Measurements from ENCODE around the gene RABGAP1L.
"Not testable (repeated sequence)": the region's sequence is repeated elsewhere in the genome, so short reads cannot be mapped to it uniquely, and the experiment has no call there.

RABGAP1L gene

DNA sequence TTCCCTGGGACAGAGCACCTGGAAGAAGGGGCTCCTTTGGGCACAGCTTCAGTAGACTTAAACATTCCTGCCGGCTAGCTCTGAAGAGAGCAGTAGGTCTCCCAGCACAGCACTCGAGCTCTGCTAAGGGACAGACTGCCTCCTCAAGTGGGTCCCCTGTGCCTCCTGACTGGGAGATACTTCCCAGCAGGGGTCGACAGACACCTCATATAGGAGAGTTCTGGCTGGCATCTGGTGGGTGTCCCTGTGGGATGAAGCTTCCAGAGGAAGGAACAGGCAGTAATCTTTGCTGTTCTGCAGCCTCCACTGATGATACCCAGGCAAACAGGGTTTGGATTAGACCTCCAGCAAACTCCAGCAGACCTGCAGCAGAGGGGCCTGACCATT, 14.9 kb upstream of the RABGAP1L start:
- not testable (repeated sequence) for H3K9ac ChIP-seq (ENCODE audit: low read depth, low read length, poor library complexity); H3K18ac ChIP-seq (ENCODE audit: low read length); H2AK5ac ChIP-seq (ENCODE audit: low read depth, low read length); H3K14ac ChIP-seq (ENCODE audit: low read length); H3K4ac ChIP-seq (ENCODE audit: low read length); H2AFZ ChIP-seq (ENCODE audit: low read length); H3K79me1 ChIP-seq (ENCODE audit: low read depth, low read length); DNase-seq (ENCODE audit: low spot score); H2BK15ac ChIP-seq (ENCODE audit: low read length); H4K91ac ChIP-seq (ENCODE audit: low read depth, low read length, poor library complexity); H3K9me3 ChIP-seq (replicated peaks in 1 of 2; ENCODE audit: control insufficient read depth in 2 of 2, insufficient read depth in 1 of 2, low read depth in 1 of 2, low read length in 2 of 2); H3K4me1 ChIP-seq (ENCODE audit: control insufficient read depth in 2 of 2, insufficient read depth in 1 of 2, low read depth in 1 of 2, low read length in 2 of 2); H2BK5ac ChIP-seq (ENCODE audit: low read length); H2BK12ac ChIP-seq (ENCODE audit: low read length); H3K23ac ChIP-seq (ENCODE audit: low read depth, low read length, poor library complexity); H4K8ac ChIP-seq (ENCODE audit: low read depth, low read length); H2BK120ac ChIP-seq (ENCODE audit: low read depth, low read length); H3K27ac ChIP-seq (replicated peaks; ENCODE audit: low read length); H3K4me2 ChIP-seq (ENCODE audit: insufficient read depth, low read length, poor library complexity, severe bottlenecking); H3K4me3 ChIP-seq (ENCODE audit: low read length in 2 of 2); H3K27me3 ChIP-seq (ENCODE audit: control insufficient read depth in 3 of 3, insufficient read depth in 3 of 3, low read depth in 1 of 3, low read length in 3 of 3); H3K36me3 ChIP-seq (replicated peaks in 1 of 2; ENCODE audit: control insufficient read depth in 2 of 2, insufficient read depth in 2 of 2, low read length in 2 of 2)
- WGBS, 2 donors (ENCODE audit: extremely low coverage in 2 of 2, insufficient read length in 2 of 2, insufficient replicate concordance in 1 of 2): no CpG with 5 or more reads among the region's 3 CpGs

DNA sequence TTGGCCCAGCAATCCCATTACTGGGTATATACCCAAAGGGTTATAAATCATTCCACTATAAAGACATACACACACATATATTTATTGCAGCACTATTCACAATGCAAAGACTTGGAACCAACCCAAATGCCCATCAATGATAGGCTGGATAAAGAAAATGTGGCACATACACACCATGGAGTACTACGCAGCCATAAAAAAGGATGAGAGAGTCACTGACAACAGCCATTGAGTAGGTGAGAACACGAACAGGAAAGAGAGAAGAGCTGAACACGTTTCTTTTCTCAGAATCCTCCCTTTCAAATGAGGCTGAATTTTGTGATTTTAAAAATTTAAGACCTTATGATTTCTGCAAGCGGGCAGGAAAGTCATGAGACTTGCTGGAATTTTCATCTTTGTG, 10.1 kb upstream of the RABGAP1L start:
- no peak overlapping the region for H2BK120ac ChIP-seq (ENCODE audit: low read depth, low read length)
- H3K4ac ChIP-seq (ENCODE audit: low read length): no peak overlapping the region
- H2AK5ac ChIP-seq (ENCODE audit: low read depth, low read length): no peak overlapping the region
- no peak overlapping the region for H2AFZ ChIP-seq (ENCODE audit: low read length)
- no peak overlapping the region for H4K8ac ChIP-seq (ENCODE audit: low read depth, low read length)
- no peak overlapping the region for H3K4me3 ChIP-seq (ENCODE audit: low read length in 2 of 2)
- H3K79me1 ChIP-seq (ENCODE audit: low read depth, low read length): no peaks in the 10 kb centered on the region
- H3K9me3 ChIP-seq (replicated peaks in 1 of 2; ENCODE audit: control insufficient read depth in 2 of 2, insufficient read depth in 1 of 2, low read depth in 1 of 2, low read length in 2 of 2): peaks cover 0 to 2% of the 10 kb centered on the region in 2 donors
- H2BK5ac ChIP-seq (ENCODE audit: low read length): no peak overlapping the region
- DNase-seq (ENCODE audit: low spot score): no peak
- H3K18ac ChIP-seq (ENCODE audit: low read length): no peak overlapping the region
- H3K27ac ChIP-seq (replicated peaks; ENCODE audit: low read length): no peak overlapping the region
- no peak overlapping the region for H3K4me2 ChIP-seq (ENCODE audit: insufficient read depth, low read length, poor library complexity, severe bottlenecking)
- H2BK15ac ChIP-seq (ENCODE audit: low read length): no peak overlapping the region
- H3K4me1 ChIP-seq (ENCODE audit: control insufficient read depth in 2 of 2, insufficient read depth in 1 of 2, low read depth in 1 of 2, low read length in 2 of 2): no peaks in the 10 kb centered on the region
- H3K14ac ChIP-seq (ENCODE audit: low read length): no peak overlapping the region
- no peak overlapping the region for H3K9ac ChIP-seq (ENCODE audit: low read depth, low read length, poor library complexity)
- H3K27me3 ChIP-seq (ENCODE audit: control insufficient read depth in 3 of 3, insufficient read depth in 3 of 3, low read depth in 1 of 3, low read length in 3 of 3): no peaks in the 10 kb centered on the region
- WGBS, 2 donors (ENCODE audit: extremely low coverage in 2 of 2, insufficient read length in 2 of 2, insufficient replicate concordance in 1 of 2): no CpG with 5 or more reads among the region's 4 CpGs
- no peak overlapping the region for H2BK12ac ChIP-seq (ENCODE audit: low read length)
- H3K23ac ChIP-seq (ENCODE audit: low read depth, low read length, poor library complexity): no peak overlapping the region
- H3K36me3 ChIP-seq (replicated peaks in 1 of 2; ENCODE audit: control insufficient read depth in 2 of 2, insufficient read depth in 2 of 2, low read length in 2 of 2): no peaks in the 10 kb centered on the region
- no peak overlapping the region for H4K91ac ChIP-seq (ENCODE audit: low read depth, low read length, poor library complexity)

DNA sequence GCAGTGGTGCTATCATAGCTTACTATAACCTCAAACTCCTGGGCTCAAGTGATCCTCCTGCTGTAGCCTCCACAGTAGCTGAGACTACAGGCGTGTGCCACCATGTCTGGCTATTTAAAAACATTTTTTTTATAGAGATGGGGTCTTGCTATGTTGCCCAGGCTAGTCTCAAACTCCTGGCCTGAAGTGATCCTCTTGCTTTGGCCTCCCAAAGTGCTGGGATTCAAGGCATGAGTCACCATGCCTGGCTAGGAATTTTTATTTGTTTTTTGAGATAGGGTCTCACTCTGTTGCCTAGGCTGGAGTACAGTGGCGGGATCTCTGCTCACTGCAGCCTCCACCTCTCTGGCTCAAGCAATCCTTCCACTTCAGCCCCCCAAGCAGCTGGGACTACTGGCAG, 8.8 kb upstream of the RABGAP1L start:
- Histone ChIP-seq H3K27me3 (ENCODE audit: control insufficient read depth in 3 of 3, insufficient read depth in 3 of 3, low read depth in 1 of 3, low read length in 3 of 3) (no peaks in the 10 kb centered on the region), H3K4me1 (ENCODE audit: control insufficient read depth in 2 of 2, insufficient read depth in 1 of 2, low read depth in 1 of 2, low read length in 2 of 2) (no peaks in the 10 kb centered on the region), H4K91ac (ENCODE audit: low read depth, low read length, poor library complexity) (no peak overlapping the region), H3K9ac (ENCODE audit: low read depth, low read length, poor library complexity) (no peak overlapping the region), H4K8ac (ENCODE audit: low read depth, low read length) (no peak overlapping the region), H3K36me3 (replicated peaks in 1 of 2; ENCODE audit: control insufficient read depth in 2 of 2, insufficient read depth in 2 of 2, low read length in 2 of 2) (no peaks in the 10 kb centered on the region), H2BK12ac (ENCODE audit: low read length) (no peak overlapping the region), H2AK5ac (ENCODE audit: low read depth, low read length) (no peak overlapping the region), H3K14ac (ENCODE audit: low read length) (no peak overlapping the region), H3K4ac (ENCODE audit: low read length) (no peak overlapping the region), H2BK5ac (ENCODE audit: low read length) (no peak overlapping the region), H2BK120ac (ENCODE audit: low read depth, low read length) (no peak overlapping the region), H3K27ac (replicated peaks; ENCODE audit: low read length) (no peak overlapping the region), H3K4me2 (ENCODE audit: insufficient read depth, low read length, poor library complexity, severe bottlenecking) (no peak overlapping the region), H2BK15ac (ENCODE audit: low read length) (no peak overlapping the region), H2AFZ (ENCODE audit: low read length) (no peak overlapping the region), H3K23ac (ENCODE audit: low read depth, low read length, poor library complexity) (no peak overlapping the region), H3K79me1 (ENCODE audit: low read depth, low read length) (no peaks in the 10 kb centered on the region), H3K4me3 (ENCODE audit: low read length in 2 of 2) (no peak overlapping the region), H3K9me3 (replicated peaks in 1 of 2; ENCODE audit: control insufficient read depth in 2 of 2, insufficient read depth in 1 of 2, low read depth in 1 of 2, low read length in 2 of 2) (peaks cover 0 to 2% of the 10 kb centered on the region in 2 donors), H3K18ac (ENCODE audit: low read length) (no peak overlapping the region)
- no CpG with 5 or more reads among the region's 2 CpGs for WGBS, 2 donors (ENCODE audit: extremely low coverage in 2 of 2, insufficient read length in 2 of 2, insufficient replicate concordance in 1 of 2)
- no peak for DNase-seq (ENCODE audit: low spot score)

DNA sequence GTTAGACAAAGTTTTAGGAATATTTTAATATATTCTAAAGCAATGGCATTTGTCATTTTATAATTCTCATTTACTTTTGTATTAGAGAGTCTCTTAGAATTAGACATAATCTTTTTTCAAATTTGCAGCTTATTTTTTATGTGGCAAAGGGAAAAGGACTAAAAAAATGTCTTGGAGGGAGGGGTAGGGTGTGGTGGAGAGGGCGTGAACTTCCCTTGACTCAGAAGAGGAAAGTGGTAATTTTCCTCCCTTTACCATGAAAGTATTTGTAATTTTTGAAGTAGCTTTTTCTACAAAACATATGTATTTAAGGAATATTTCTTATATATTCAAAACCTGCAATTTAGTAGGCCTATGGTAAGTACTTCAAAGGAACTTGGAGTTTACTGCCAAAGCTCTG, 6.9 kb upstream of the RABGAP1L start:
- no peak overlapping the region for H2BK12ac ChIP-seq (ENCODE audit: low read length)
- H2AK5ac ChIP-seq (ENCODE audit: low read depth, low read length): no peak overlapping the region
- H3K27me3 ChIP-seq (ENCODE audit: control insufficient read depth in 3 of 3, insufficient read depth in 3 of 3, low read depth in 1 of 3, low read length in 3 of 3): peaks cover 0 to 6% (median 0%) of the 10 kb centered on the region in 3 experiments
- no peak overlapping the region for H3K18ac ChIP-seq (ENCODE audit: low read length)
- no peak overlapping the region for H4K91ac ChIP-seq (ENCODE audit: low read depth, low read length, poor library complexity)
- no peak overlapping the region for H3K4ac ChIP-seq (ENCODE audit: low read length)
- no peaks in the 10 kb centered on the region for H3K79me1 ChIP-seq (ENCODE audit: low read depth, low read length)
- no peaks in the 10 kb centered on the region for H3K4me1 ChIP-seq (ENCODE audit: control insufficient read depth in 2 of 2, insufficient read depth in 1 of 2, low read depth in 1 of 2, low read length in 2 of 2)
- no peak overlapping the region for H2AFZ ChIP-seq (ENCODE audit: low read length)
- no peaks in the 10 kb centered on the region for H3K36me3 ChIP-seq (replicated peaks in 1 of 2; ENCODE audit: control insufficient read depth in 2 of 2, insufficient read depth in 2 of 2, low read length in 2 of 2)
- no peak overlapping the region for H3K9ac ChIP-seq (ENCODE audit: low read depth, low read length, poor library complexity)
- H2BK15ac ChIP-seq (ENCODE audit: low read length): no peak overlapping the region
- H2BK5ac ChIP-seq (ENCODE audit: low read length): no peak overlapping the region
- H2BK120ac ChIP-seq (ENCODE audit: low read depth, low read length): no peak overlapping the region
- H3K4me3 ChIP-seq (ENCODE audit: low read length in 2 of 2): no peak overlapping the region
- no peak overlapping the region for H3K14ac ChIP-seq (ENCODE audit: low read length)
- no peak overlapping the region for H3K23ac ChIP-seq (ENCODE audit: low read depth, low read length, poor library complexity)
- DNase-seq (ENCODE audit: low spot score): no peak
- H3K27ac ChIP-seq (replicated peaks; ENCODE audit: low read length): no peak overlapping the region
- H3K4me2 ChIP-seq (ENCODE audit: insufficient read depth, low read length, poor library complexity, severe bottlenecking): no peak overlapping the region
- WGBS, 2 donors (ENCODE audit: extremely low coverage in 2 of 2, insufficient read length in 2 of 2, insufficient replicate concordance in 1 of 2): no CpG with 5 or more reads among the region's 1 CpG
- peaks cover 0 to 2% of the 10 kb centered on the region in 2 donors for H3K9me3 ChIP-seq (replicated peaks in 1 of 2; ENCODE audit: control insufficient read depth in 2 of 2, insufficient read depth in 1 of 2, low read depth in 1 of 2, low read length in 2 of 2)
- no peak overlapping the region for H4K8ac ChIP-seq (ENCODE audit: low read depth, low read length)

Data from neuronal stem cell (in vitro differentiated cells).